ENCODE results near the gene GNMT.
A peak's percentile ranks its signal among the peaks of the same experiment; 100 is the strongest.
"Not testable (repeated sequence)": the region's sequence is repeated elsewhere in the genome, so short reads cannot be mapped to it uniquely, and the experiment has no call there.

The GNMT gene

DNA sequence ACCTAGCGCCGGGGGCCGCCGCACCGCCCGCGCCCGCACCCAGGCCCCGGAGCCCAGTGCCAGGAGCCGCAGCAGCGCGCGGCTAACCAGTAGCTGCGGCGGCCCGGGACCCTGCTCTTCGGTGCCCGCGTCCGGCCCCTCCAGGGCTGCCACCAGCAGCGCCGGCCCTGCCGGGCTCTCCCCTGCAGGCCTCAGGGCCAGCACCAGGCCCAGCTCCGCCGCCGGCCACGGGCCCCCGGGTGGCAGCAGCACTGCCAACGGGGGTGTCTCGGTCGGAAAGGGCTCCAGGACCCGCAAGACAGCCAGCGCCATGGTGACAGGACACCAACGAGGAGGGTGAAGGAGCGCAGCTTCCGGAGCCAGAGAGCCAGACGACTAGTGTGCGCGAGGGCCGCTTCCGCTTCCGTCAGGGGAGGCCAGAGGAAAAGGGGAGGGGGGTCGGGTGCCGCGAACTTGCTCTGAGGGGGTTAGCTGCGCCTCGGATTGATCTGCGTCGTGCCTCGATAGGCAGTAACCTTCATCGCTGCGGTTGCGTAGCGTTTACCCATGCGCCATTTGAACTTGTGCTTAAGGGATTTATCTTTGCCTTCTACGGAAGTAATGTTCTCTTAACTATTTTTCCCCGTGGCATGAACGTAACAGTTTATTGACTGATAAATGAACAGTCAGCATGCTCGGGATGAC lies 18.4 kb downstream of the GNMT start, which contains the start of gene PEX6:
TSS of gene PEX6 (minus strand) at position 343 of the 684 bp plus-strand sequence. CDS start at position 312, 31 bp downstream.
- peak; percentile 80 for DNase-seq

GRCh38 chr6:42979523-42980177 lies 19.1 kb downstream of the GNMT start:
- DNase-seq: no peak

DNA sequence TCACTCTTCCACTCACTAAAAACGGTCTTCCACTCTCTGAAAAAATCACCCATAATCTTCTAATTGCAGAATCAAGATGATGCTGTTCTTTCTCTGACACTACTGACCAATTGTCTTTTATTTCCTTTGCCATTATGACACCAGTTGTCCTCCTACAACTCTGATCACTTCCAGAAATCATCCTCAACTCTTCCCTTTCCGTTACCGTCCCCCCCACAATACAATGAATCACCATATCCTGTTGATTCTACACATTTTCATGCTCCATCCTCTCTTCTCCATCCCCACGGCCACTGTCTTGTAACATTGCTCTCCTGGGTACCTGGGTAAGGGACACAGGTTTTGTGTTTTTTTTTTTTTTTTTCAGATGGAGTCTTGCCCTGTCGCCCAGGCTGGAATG lies 21.3 kb downstream of the GNMT start:
- DNase-seq: no peak

- peak; percentile 99 for DNase-seq
Measured at GRCh38 chr6:42984001-42984923, 23.7 kb downstream of the GNMT start, which contains the start of gene PPP2R5D. Gene PPP2R5D (plus strand): TSS chr6:42984570. CDS start chr6:42984678, 108 bp downstream.

- DNase-seq: no peak
Measured at GRCh38 chr6:42984924-42985475, 24.4 kb downstream of the GNMT start.

DNA sequence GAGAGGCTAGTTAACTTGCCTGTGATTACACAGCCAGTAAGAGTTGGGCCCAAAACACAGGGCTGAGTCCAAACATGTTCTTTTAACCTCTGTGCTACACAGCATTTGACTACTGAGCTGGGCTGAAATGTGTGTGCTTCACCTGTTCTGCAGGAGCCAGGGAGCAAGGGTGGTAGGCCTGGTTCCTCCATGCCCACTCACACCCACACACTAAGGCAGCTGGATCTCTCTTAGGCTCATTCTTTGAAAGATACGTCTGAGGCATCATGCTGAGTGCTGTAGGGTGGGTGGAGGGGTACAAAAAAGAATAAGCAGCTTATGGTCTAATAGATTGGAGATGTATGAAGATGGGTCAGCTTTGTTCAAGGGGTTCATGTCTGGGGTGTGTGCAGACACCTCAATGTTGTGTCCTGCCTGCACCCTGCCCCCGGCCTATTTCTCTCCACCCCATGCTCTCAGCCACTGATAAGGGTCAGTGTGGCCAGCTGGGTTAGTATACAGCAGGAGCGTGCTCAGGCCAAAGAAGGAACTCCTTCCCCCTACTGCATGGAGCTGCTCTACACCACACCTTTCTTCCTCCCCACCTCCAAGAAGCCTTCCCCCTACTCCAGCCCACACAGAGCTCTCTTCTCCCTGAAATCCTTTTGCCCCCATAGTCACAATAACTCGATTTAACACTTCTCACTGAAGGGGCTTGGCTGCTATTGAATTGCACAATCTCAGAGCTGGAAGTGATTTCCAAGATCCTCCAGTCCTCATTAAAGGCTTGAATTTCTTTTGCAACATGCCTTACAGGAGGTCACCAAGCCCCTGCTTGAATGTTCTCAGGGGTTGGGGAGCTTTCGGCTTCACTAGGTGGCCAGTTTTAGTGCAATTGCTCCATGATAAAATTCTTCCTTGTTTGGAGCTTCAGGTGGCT lies 27.2 kb downstream of the GNMT start:
- no peak for DNase-seq

GRCh38 chr6:42988486-42989020 lies 28.0 kb downstream of the GNMT start:
- DNase-seq: no peak

- no peak for DNase-seq
Measured at GRCh38 chr6:42989923-42990322, 29.4 kb downstream of the GNMT start.

- DNase-seq: no peak
Measured at GRCh38 chr6:42993445-42993844, 32.9 kb downstream of the GNMT start.

DNA sequence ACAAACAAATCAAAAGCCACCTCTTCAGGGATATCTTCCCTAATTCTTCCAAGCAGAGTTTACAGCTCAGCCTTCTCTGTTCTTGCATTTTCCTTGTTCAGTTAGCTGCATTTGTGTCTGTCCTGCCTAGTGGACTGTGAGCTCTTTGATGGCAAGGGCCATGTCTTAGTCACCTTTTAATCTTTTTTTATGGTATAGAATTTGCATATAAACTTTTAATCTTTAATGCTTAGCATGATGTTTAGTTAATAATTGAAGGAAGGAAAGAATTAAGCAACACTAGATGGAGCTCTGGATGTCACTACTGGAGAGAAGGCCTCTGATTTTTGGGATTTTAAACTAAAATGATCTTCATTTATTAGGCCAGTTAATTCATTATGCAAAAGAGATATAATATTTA lies 36.0 kb downstream of the GNMT start:
- no peak for DNase-seq

DNA sequence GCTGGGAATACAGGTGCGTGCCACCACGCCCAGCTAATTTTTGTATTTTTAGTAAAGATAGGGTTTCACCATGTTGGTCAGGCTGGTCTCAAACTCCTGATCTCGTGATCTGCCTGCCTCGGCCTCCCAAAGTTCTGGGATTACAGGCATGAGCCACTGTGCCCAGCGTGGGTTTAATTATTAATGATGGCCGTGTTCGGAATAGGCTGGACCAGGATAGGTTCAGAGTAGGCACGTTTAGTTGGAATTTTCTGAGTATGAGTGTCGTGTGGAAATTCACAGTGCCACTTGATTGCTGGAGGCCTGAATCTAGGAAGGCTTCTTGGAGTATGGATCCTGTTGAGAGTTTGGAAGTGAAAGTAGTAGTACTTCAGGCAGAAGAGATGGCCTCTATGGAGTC lies 37.7 kb downstream of the GNMT start:
- DNase-seq: not testable (repeated sequence)

DNA sequence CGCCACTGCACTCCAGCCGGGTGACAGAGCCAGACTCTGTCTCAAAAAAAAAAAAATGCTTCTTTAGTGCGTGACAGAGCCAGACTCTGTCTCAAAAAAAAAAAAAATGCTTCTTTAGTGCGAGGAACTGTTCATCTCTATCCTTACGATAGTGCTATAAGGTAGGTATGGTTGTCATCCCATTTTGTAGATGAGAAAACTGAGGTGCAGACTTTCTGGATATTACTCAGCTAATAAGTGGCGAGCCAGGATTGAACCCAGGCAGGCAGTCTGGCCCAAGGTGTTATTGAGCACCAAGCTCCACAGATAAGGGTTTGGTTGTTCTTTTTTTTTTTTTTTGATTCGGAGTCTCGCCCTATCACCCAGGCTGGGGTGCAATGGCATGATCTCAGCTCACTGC lies 41.3 kb downstream of the GNMT start:
- no peak for DNase-seq

GRCh38 chr6:43005844-43006243 lies 45.3 kb downstream of the GNMT start:
- no peak for DNase-seq

GRCh38 chr6:43006251-43006650 lies 45.7 kb downstream of the GNMT start:
- DNase-seq: no peak

GRCh38 chr6:43007126-43007525 lies 46.6 kb downstream of the GNMT start:
- DNase-seq: no peak

DNA sequence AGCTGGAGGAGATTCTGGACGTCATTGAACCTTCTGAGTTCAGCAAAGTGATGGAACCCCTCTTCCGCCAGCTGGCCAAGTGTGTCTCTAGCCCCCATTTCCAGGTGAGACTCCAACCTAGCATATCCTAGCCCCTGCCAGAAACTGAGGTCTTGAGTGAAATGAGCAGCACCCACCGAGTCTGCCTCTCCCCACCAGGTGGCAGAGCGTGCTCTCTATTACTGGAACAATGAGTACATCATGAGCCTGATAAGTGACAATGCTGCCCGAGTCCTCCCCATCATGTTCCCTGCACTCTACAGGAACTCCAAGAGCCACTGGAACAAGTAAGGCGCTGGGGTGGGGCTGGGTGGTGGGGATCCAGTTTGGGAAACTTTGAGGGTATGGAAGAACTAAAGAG lies 48.6 kb downstream of the GNMT start:
- DNase-seq: peak; percentile 10

DNA sequence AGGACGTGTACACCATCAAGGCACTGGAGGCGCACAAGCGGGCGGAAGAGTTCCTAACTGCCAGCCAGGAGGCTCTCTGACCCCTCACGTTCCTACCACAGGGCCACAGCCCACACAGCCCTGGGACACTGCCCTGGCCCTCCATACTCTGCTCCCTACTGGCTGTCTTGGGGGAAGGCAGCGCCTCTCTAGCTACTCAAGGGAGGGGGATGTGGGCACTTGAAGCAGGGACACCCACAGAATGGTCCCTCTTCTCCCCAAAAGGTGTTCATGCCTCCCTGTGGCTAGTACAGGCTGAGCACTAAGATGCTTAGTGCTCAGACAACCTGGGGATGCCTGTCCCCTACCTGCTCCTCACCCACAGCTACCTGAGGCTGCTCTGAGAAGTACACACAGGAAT lies 50.7 kb downstream of the GNMT start:
- no peak for DNase-seq

- no peak for DNase-seq
Measured at GRCh38 chr6:43012364-43012763, 51.8 kb downstream of the GNMT start.

DNA sequence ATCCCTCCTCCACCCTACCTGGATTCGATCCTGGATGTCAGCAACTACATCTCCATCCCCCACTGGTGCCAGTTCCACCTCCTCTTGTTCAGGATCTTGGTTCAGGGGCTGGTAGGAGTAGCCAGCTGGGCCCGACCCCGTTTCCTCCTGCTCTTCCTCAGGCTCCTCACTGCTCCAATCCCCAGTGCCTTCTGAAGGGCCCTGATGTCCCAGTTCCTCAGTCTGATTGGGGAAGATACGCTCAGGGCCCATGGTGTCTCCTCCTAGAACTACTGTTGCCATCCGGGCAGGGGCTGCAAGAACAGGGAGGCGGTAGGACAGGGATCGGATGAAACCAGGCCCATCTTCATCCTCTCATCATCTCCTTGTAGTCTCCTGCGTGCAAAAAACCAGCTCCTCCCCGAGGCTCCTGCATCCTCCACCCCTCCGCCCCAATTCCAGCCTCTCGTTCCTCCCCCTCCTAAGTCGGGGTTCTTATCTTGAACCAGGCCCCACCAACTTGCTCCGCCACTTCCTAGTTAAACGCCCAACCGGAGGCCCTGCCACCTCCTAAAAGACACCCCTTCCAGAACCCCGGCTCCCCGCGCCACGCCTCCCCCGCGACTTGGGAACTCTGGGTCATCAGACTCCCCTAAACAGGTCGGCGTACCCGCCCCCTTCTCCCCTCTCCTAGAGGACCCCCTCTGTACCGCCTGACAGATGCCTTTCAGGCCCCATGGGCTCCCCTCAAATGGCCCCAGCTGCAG lies 52.7 kb downstream of the GNMT start:
- DNase-seq: no peak
